Lower leg skin (tissue), 3 donors: ENCODE results near the gene GNS.

ENCODE experiments used
- POLR2A ChIP-seq, 2 donors: fragments of 450-650 bp; IDR thresholded peaks; one replicate each; pipeline ENCODE4 v1.6.1; 2016 to 2017; ENCODE audit warnings: antibody characterized with exemption in 2 of 2, mild to moderate bottlenecking in 1 of 2, moderate library complexity in 1 of 2
- TF ChIP-seq, protein P1 (sequence below), 3 donors: fragments of 450-650 bp; IDR thresholded peaks; one replicate each; pipeline ENCODE4 v1.5.1; 2016; ENCODE audit warnings: antibody characterized with exemption in 3 of 3, mild to moderate bottlenecking in 3 of 3, moderate library complexity in 2 of 3

DNA sequence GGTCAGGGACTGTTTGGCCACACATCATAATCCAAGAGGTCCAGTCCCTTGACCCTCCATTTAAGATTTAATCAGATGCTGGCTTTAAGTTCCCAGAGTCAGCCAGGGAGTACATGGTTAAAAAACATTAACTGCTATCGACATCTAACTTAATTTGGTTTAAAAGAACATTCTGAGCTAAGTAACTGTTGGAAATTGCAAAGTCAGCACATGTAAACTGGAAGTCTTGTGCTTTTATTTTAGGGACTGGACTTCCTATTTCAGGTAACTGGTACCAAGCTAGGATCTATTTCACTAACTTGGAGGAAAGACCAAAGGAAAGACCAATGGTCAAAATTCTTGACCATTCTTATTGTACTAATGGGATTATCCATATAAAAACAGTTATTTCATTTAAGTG, 40.6 kb downstream of the GNS start:
- TF ChIP-seq, protein P1, sequence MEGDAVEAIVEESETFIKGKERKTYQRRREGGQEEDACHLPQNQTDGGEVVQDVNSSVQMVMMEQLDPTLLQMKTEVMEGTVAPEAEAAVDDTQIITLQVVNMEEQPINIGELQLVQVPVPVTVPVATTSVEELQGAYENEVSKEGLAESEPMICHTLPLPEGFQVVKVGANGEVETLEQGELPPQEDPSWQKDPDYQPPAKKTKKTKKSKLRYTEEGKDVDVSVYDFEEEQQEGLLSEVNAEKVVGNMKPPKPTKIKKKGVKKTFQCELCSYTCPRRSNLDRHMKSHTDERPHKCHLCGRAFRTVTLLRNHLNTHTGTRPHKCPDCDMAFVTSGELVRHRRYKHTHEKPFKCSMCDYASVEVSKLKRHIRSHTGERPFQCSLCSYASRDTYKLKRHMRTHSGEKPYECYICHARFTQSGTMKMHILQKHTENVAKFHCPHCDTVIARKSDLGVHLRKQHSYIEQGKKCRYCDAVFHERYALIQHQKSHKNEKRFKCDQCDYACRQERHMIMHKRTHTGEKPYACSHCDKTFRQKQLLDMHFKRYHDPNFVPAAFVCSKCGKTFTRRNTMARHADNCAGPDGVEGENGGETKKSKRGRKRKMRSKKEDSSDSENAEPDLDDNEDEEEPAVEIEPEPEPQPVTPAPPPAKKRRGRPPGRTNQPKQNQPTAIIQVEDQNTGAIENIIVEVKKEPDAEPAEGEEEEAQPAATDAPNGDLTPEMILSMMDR (IDR thresholded peaks at IDR 0.05), result no peak
- TF ChIP-seq POLR2A (IDR thresholded peaks at IDR 0.05), result no peak
